ENCODE measurements around the gene KMT5C.

DNA sequence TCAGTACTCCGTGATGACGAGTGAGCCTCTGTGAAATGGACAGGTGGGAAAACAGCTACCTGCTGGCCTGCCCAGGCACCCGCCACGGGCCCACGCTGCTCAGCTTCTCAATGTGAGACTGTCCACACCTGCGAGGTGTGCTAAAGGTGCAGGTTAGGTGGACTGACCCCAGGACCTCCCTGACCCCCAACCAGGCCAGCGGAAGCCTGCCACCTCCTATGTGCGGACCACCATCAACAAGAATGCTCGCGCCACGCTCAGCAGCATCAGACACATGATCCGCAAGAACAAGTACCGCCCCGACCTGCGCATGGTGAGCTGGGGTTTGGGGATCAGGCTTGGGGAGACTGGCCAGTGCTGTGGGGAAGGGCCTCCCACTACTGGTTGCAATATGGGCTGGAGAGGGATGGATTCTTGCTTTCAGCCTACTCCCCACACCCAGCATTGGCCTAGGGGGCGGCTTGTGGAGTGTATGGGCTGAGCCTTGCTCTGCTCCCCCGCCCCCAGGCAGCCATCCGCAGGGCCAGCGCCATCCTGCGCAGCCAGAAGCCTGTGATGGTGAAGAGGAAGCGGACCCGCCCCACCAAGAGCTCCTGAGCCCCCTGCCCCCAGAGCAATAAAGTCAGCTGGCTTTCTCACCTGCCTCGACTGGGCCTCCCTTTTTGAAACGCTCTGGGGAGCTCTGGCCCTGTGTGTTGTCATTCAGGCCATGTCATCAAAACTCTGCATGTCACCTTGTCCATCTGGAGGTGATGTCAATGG, 48.2 kb downstream of the KMT5C start:
- TF ChIP-seq ZFP3 (CRISPR knock-in tag; IDR thresholded peaks at IDR 0.05), result no peak
- no peak for TF ChIP-seq ARNTL (CRISPR knock-in tag; IDR thresholded peaks at IDR 0.05; ENCODE audit: borderline replicate concordance, low read depth)

Data from SK-N-SH treated with all-trans-retinoic acid at 6 μM for 48 hours (cell line).